ENCODE measurements around the gene STRADA.

STRADA gene

DNA sequence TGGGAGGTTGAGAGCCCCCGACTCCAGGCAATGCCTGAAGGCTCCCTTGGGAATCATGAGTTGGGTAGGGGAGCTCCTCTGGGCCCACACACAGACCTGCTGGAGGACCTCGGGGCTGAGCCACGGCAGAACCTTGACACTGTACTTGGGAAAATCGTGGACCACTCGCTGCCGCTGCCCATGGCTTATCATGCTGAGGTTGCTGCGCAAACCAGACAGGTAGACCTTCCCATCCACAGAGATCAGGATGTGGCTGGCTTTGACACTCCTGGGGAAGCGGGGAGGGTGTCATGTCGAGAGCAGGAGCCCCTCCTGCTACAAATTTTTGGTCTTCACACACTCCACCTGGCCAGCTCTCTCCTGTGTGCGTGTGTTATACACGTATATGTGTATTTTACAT lies 34.4 kb downstream of the STRADA start:
- H3K4me2 ChIP-seq (ENCODE audit: low read length): no peak overlapping the region
- no peak overlapping the region for H3K4me3 ChIP-seq (ENCODE audit: low read length)
- no peak overlapping the region for H3K9ac ChIP-seq (ENCODE audit: low read depth, low read length)
- H3K36me3 ChIP-seq (ENCODE audit: insufficient read depth, low read length): peaks cover 52% of the 10 kb centered on the region
- H3K27me3 ChIP-seq (ENCODE audit: control insufficient read depth, insufficient read depth, low read length): no peaks in the 10 kb centered on the region
- H3K4me1 ChIP-seq (ENCODE audit: control insufficient read depth, insufficient read depth, low read length): no peaks in the 10 kb centered on the region
- no peaks in the 10 kb centered on the region for H3K9me3 ChIP-seq (replicated peaks; ENCODE audit: low read length)

DNA sequence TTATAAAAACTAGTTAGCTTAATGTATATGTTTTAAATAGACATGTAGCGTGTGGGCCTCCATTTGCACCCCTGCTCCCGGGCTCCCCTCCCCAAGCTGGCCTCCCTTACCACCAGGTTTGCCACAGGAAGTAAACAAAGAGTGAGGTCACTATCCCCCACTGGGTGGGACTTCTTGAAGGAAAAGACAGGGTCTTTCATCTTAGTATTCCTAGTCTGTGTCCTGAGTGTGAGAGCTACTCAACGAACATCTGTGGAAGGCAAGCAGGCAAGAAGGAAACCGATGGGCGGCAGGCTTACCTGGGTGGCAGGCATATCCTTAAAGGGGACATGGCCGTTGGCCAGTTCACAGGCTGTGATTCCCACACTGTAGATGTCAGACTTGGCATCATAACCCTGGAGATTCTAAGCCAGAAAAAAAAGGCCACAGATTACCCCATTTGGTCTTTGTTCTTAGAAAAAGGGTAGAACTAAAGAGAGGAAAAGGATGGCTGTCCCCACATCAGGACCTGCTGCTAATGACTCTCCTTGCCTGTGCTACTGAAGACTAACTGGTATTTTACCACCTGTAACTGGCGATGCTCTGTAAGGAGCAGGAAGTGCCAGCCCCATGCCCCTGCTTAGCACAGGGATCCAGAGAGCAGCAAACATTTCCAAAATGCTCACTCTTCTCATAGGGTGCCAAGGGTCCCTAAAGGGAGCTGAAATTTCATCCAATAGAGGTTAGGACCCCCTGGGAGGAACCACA lies 35.1 kb downstream of the STRADA start:
- Histone ChIP-seq H3K4me2 (ENCODE audit: low read length) (no peak overlapping the region), H3K27me3 (ENCODE audit: control insufficient read depth, insufficient read depth, low read length) (no peaks in the 10 kb centered on the region), H3K4me1 (ENCODE audit: control insufficient read depth, insufficient read depth, low read length) (peaks cover under 1% of the 10 kb centered on the region), H3K36me3 (ENCODE audit: insufficient read depth, low read length) (peaks cover 49% of the 10 kb centered on the region), H3K4me3 (ENCODE audit: low read length) (no peak overlapping the region), H3K9ac (ENCODE audit: low read depth, low read length) (no peak overlapping the region), H3K9me3 (replicated peaks; ENCODE audit: low read length) (no peaks in the 10 kb centered on the region)

DNA sequence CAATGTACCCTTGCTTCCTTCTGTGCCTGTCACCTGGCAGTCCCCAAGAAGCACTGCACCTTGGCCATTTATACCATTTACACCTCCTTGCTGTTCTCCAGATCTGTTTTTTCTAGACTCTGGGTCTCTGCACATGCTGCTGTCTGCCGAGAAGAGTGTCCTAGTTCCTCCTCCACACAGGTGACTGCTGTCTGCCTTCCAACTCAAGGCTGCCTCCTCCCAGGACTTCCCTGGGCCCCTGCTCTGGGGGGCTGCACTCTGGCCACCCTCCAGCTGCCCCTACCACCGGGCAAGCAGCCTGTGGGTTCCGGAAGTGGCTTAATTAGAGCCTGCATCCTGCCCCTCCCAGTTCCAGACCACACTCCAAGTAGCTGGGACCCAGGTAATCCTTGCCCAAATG lies 35.9 kb downstream of the STRADA start:
- no peaks in the 10 kb centered on the region for H3K9me3 ChIP-seq (replicated peaks; ENCODE audit: low read length)
- H3K4me1 ChIP-seq (ENCODE audit: control insufficient read depth, insufficient read depth, low read length): peaks cover 9% of the 10 kb centered on the region
- no peak overlapping the region for H3K4me3 ChIP-seq (ENCODE audit: low read length)
- no peak overlapping the region for H3K9ac ChIP-seq (ENCODE audit: low read depth, low read length)
- H3K27me3 ChIP-seq (ENCODE audit: control insufficient read depth, insufficient read depth, low read length): no peaks in the 10 kb centered on the region
- peaks cover 46% of the 10 kb centered on the region for H3K36me3 ChIP-seq (ENCODE audit: insufficient read depth, low read length)
- H3K4me2 ChIP-seq (ENCODE audit: low read length): no peak overlapping the region

DNA sequence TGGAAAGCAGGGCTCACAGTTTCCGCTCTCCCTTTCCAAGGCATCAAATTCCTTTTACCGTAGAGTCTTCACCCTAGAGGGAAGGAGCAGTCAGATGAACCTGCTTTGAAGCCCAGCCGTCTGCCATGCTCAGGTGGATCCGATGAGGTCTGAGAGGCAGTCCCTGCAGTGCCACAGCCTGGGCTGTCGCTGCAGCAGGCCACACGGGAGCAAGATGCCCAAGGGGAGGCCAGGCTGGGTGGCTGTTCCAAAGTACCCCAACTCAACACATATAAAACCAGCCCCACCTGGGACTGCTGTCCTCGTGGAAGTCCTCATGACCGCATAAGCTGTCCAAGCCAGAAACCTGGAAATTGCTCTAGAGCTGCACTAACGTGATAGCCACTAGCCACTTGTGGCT lies 36.8 kb downstream of the STRADA start:
- Histone ChIP-seq H3K4me1 (ENCODE audit: control insufficient read depth, insufficient read depth, low read length) (peaks cover 14% of the 10 kb centered on the region), H3K36me3 (ENCODE audit: insufficient read depth, low read length) (peaks cover 40% of the 10 kb centered on the region), H3K9me3 (replicated peaks; ENCODE audit: low read length) (no peaks in the 10 kb centered on the region), H3K4me2 (ENCODE audit: low read length) (no peak overlapping the region), H3K4me3 (ENCODE audit: low read length) (no peak overlapping the region), H3K9ac (ENCODE audit: low read depth, low read length) (no peak overlapping the region), H3K27me3 (ENCODE audit: control insufficient read depth, insufficient read depth, low read length) (no peaks in the 10 kb centered on the region)

DNA sequence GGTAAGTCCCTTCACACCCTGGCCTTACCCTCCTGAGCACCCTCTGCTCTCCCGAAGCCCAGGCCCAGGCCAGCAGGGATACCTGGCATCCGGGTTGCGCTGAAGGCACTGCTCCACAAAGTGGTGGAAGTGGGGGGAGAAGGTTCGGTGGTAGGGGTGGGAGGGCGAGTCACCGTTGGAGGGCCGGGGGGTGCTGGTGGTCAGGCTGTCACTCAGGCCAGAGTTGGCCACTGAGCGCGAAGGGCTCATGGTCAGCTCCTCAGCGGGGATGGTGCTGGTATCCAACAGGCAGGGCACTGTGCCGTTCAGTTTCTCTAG lies 37.4 kb downstream of the STRADA start:
- no peak overlapping the region for H3K9ac ChIP-seq (ENCODE audit: low read depth, low read length)
- H3K9me3 ChIP-seq (replicated peaks; ENCODE audit: low read length): no peaks in the 10 kb centered on the region
- peaks cover 34% of the 10 kb centered on the region for H3K36me3 ChIP-seq (ENCODE audit: insufficient read depth, low read length)
- no peaks in the 10 kb centered on the region for H3K27me3 ChIP-seq (ENCODE audit: control insufficient read depth, insufficient read depth, low read length)
- H3K4me1 ChIP-seq (ENCODE audit: control insufficient read depth, insufficient read depth, low read length): peaks cover 14% of the 10 kb centered on the region
- no peak overlapping the region for H3K4me2 ChIP-seq (ENCODE audit: low read length)
- H3K4me3 ChIP-seq (ENCODE audit: low read length): no peak overlapping the region

DNA sequence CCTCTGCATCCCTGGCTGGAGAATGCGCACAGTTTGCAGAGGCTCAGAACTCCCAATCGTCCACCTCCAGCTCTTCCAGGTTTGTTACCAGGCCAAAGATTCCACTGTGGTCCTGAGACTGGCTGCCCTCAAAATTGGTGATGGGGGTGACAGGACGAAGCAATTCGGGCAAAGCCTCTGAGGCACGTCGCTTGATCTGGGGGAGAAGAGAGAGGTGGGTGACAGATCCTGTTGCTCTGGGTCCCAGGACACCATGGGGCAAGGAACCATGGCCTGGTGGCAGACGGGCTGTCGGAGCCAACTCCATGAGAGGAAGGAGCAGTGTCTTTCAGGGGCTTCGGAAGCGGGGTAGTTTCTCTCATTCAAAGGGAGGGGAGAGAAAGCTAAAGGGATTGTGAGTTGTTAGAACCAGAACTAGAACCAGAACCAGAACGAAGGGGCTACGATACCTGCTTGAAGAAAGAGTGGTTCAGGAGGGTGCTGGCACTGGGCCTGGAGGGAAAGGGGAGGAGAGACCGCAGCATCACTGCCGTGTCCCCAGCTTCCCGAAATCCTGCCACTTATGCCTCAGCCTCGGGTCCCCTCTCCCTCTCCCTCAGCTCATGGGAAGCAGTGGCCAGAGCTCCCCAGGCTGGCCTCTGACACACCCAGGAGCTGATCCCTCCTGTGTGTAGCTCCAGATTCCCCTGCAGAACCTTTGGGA lies 37.9 kb downstream of the STRADA start:
- Histone ChIP-seq H3K4me2 (ENCODE audit: low read length) (no peak overlapping the region), H3K4me1 (ENCODE audit: control insufficient read depth, insufficient read depth, low read length) (peaks cover 14% of the 10 kb centered on the region), H3K27me3 (ENCODE audit: control insufficient read depth, insufficient read depth, low read length) (no peaks in the 10 kb centered on the region), H3K4me3 (ENCODE audit: low read length) (no peak overlapping the region), H3K9me3 (replicated peaks; ENCODE audit: low read length) (no peaks in the 10 kb centered on the region), H3K36me3 (ENCODE audit: insufficient read depth, low read length) (peaks cover 28% of the 10 kb centered on the region), H3K9ac (ENCODE audit: low read depth, low read length) (no peak overlapping the region)

DNA sequence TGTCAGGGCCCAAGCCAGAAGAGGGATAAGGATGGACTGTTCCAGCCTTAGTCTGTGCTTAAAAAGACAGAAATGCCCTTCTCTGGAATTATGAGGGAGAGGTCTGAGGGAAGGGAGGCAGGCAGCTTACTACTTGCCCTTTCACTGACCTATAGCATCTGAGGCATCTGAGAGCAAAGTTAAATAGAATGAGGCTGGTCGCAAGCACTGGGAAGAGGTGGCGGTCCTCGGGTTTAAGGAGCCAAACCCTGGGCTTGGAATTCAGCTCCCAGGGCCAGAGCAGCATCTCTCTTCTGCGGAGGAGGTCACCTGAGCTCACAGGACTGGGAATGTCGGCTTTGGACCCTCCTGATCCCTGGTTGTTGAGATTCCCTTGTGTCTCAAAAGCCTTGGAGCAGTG lies 38.6 kb downstream of the STRADA start:
- Histone ChIP-seq H3K9me3 (replicated peaks; ENCODE audit: low read length) (no peaks in the 10 kb centered on the region), H3K4me2 (ENCODE audit: low read length) (no peak overlapping the region), H3K4me3 (ENCODE audit: low read length) (no peak overlapping the region), H3K36me3 (ENCODE audit: insufficient read depth, low read length) (peaks cover 26% of the 10 kb centered on the region), H3K9ac (ENCODE audit: low read depth, low read length) (no peak overlapping the region), H3K27me3 (ENCODE audit: control insufficient read depth, insufficient read depth, low read length) (no peaks in the 10 kb centered on the region), H3K4me1 (ENCODE audit: control insufficient read depth, insufficient read depth, low read length) (peaks cover 14% of the 10 kb centered on the region)

DNA sequence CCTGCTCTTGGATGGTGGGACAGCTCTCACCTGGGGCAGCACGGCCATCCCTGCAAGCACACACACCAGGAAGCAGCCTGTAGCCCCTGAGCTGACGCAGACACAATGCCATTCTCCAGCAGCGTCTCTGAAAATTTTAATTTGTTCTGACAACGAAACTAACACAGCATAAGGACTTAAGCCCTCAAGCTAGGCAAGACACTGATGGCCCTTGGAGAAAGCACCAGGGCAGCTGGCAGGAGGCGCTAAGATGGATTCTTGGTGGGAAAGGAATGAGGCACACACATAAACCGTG lies 38.9 kb downstream of the STRADA start:
- Histone ChIP-seq H3K4me1 (ENCODE audit: control insufficient read depth, insufficient read depth, low read length) (peaks cover 14% of the 10 kb centered on the region), H3K4me3 (ENCODE audit: low read length) (no peak overlapping the region), H3K27me3 (ENCODE audit: control insufficient read depth, insufficient read depth, low read length) (no peaks in the 10 kb centered on the region), H3K36me3 (ENCODE audit: insufficient read depth, low read length) (peaks cover 26% of the 10 kb centered on the region), H3K9me3 (replicated peaks; ENCODE audit: low read length) (no peaks in the 10 kb centered on the region), H3K9ac (ENCODE audit: low read depth, low read length) (no peak overlapping the region), H3K4me2 (ENCODE audit: low read length) (no peak overlapping the region)

DNA sequence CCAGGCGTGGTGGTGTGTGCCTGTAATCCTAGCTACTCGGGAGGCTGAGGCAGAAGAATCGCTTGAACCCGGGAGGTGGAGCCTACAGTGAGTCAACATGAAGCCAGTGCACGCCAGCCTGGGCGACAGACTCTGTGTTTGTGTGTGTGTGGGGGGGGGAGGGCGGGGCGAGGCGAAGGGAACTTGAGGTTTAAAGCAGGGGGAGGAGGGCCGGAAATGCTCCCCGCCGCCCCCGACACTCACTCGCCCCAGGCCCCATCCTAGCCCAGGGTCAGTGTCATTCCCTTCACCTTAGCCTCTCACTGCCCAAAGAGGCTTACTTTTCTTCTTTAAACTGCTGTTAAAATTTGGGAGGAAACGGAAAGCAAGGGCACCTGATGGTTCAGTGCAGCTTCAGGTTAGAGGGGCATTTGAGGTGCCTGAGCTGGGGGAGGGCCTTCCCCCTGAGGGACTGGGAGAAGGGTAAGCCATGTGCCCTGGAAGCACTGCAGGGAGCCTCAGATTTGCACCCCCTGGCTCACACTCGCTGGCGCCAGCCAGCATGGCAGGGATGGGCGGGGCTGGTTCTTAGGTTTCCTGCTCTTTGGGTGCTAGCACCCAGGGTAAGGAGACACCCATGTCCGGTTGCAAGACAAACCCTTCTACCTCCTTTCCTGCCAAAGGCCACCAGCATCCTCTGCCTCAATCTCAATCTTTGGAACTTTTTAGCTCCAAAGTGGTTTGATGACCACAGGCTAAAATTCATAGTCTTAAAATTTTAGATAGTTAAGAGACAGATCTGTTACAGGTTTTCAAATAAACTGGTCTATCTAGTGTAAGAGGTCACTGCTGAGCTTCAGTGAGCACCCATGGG lies 39.5 kb downstream of the STRADA start:
- Histone ChIP-seq H3K9me3 (replicated peaks; ENCODE audit: low read length) (no peaks in the 10 kb centered on the region), H3K4me3 (ENCODE audit: low read length) (no peak overlapping the region), H3K4me2 (ENCODE audit: low read length) (no peak overlapping the region), H3K9ac (ENCODE audit: low read depth, low read length) (no peak overlapping the region), H3K27me3 (ENCODE audit: control insufficient read depth, insufficient read depth, low read length) (no peaks in the 10 kb centered on the region), H3K36me3 (ENCODE audit: insufficient read depth, low read length) (peaks cover 25% of the 10 kb centered on the region), H3K4me1 (ENCODE audit: control insufficient read depth, insufficient read depth, low read length) (peaks cover 14% of the 10 kb centered on the region)

DNA sequence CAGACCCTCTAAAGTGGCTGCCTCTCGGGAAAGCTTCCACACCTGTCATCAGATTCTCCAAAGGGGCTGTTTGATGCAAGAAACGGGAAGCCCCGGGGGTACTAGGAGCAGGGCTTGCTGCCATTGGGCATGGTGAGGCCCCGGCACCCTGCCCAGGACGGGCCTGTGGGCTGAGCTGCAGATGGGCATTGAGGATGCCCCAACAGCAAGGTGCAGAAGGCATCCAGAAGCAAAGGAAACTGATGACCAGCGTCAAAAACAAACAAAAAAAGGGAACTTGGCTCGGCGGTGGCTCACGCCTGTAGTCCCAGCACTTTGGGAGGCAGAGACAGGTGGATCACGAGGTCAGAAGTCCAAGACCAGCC lies 40.2 kb downstream of the STRADA start:
- H3K9me3 ChIP-seq (replicated peaks; ENCODE audit: low read length): no peaks in the 10 kb centered on the region
- no peaks in the 10 kb centered on the region for H3K27me3 ChIP-seq (ENCODE audit: control insufficient read depth, insufficient read depth, low read length)
- H3K4me3 ChIP-seq (ENCODE audit: low read length): peak overlapping the region; percentile 59
- peak overlapping the region; percentile 72 for H3K4me2 ChIP-seq (ENCODE audit: low read length)
- peak overlapping the region; percentile 79 for H3K9ac ChIP-seq (ENCODE audit: low read depth, low read length)
- peaks cover 14% of the 10 kb centered on the region for H3K4me1 ChIP-seq (ENCODE audit: control insufficient read depth, insufficient read depth, low read length)
- H3K36me3 ChIP-seq (ENCODE audit: insufficient read depth, low read length): peaks cover 24% of the 10 kb centered on the region

DNA sequence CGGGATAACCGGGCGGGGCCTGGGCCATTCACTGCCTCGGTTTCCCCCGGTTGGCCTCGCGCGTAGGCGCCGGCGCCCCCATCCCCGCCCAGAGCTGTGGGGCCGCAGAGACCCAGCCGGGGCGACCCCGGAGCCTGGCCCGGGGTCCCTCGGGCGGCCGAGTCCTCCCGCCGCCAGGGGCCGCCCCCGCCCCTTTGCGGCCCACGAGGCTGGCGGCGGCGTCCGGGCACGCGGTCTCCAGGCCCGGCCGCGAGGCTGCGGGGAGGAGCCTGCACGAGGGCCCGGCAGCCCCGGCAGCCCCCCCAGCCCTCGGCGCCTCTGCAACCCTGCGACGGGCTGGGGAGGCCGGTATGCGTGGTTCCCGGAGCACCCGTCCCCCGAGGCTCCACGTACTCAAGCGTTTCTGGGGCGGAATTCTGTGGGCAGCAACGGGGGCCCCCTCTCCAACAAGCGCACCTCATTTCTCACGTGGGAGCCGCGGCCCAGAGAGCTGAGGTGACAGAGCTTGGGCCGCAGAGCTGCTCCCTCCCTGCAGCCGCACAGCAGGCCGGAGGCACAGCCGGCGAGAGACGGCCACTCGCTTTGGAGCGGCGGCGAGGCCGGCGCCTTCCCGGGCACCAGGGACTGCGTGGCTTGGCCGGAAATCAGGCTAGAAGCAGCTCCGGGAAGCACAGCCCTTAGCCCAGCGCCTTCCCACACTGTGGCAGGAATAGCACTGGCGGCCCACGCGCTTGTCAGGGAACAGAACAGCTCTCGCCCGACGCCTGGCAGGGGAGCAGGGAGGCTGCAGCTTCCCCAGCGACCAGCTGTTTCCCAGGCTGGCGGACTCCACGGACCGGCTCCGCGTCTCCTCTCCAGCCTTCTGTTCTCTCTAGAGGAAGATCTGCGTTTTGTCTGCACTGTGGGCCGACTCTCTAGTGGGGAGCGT lies 40.8 kb downstream of the STRADA start:
- Histone ChIP-seq H3K27me3 (ENCODE audit: control insufficient read depth, insufficient read depth, low read length) (no peaks in the 10 kb centered on the region), H3K4me1 (ENCODE audit: control insufficient read depth, insufficient read depth, low read length) (peaks cover 14% of the 10 kb centered on the region), H3K4me3 (ENCODE audit: low read length) (peak overlapping the region; percentile 72), H3K9me3 (replicated peaks; ENCODE audit: low read length) (no peaks in the 10 kb centered on the region), H3K4me2 (ENCODE audit: low read length) (peak overlapping the region; percentile 72), H3K36me3 (ENCODE audit: insufficient read depth, low read length) (peaks cover 23% of the 10 kb centered on the region), H3K9ac (ENCODE audit: low read depth, low read length) (peak overlapping the region; percentile 79)

All from skeletal muscle satellite cell (primary cell).